Activated naive CD4-positive, alpha-beta T cell treated with anti-CD3 and anti-CD28 coated beads, Interleukin-2, amount 50 U/mL, for 72 hours (primary cell): ENCODE data around the gene NAGPA. TPM values are rescaled to one million over a fixed set of nuclear protein-coding genes. Genes with fewer than 3 reads are reported as not detected.

Experiments used
- ATAC-seq, 2 donors: fragments of 150-1000 bp; cut with Tn5 transposase; 2 replicates each; pipeline ENCODE4 v1.10.0; 2021; ENCODE audit warnings: mild to moderate bottlenecking in 2 of 2, moderate library complexity in 2 of 2
- DNase-seq, 2 donors: peaks; one replicate each; pipeline ENCODE4 v3.0.0; 2021 to 2022; ENCODE audit warnings: low spot score in 2 of 2
- H3K27ac Mint-ChIP-seq, 2 donors: one replicate each; pipeline ENCODE4 v1.8.0; 2022; ENCODE audit warnings: mild to moderate bottlenecking in 2 of 2, mixed read lengths in 2 of 2
- H3K36me3 Mint-ChIP-seq, 2 donors: one replicate each; pipeline ENCODE4 v1.8.0; 2022; ENCODE audit warnings: mixed read lengths in 2 of 2
- H3K9me3 Mint-ChIP-seq, 2 donors: one replicate each; pipeline ENCODE4 v1.8.0; 2022; ENCODE audit warnings: mixed read lengths in 2 of 2
- total RNA-seq, 2 donors: library from RNA; stranded (reverse); gene quantifications; one replicate each; pipeline ENCODE4 v1.2.3, GENCODE V29; 2022

The NAGPA gene
- total RNA-seq, 2 donors from 2014 or later, result 7.1 to 11.2 TPM

- no peak for DNase-seq
- Mint-ChIP-seq H3K36me3 (no peaks in the 10 kb centered on the region), H3K27ac (peak overlapping the region in 1 of 2 donors; percentile 60), H3K9me3 (no peaks in the 10 kb centered on the region)
- no peak for ATAC-seq
Measured at GRCh38 chr16:5040451-5040850, 6.7 kb upstream of the NAGPA start.

- no peaks in the 10 kb centered on the region for H3K9me3 Mint-ChIP-seq
- DNase-seq (no peak), ATAC-seq (no peak)
- no peaks in the 10 kb centered on the region for H3K36me3 Mint-ChIP-seq
- no peak overlapping the region for H3K27ac Mint-ChIP-seq
Measured at GRCh38 chr16:5036228-5037156, 2.8 kb upstream of the NAGPA start.

GRCh38 chr16:5035909-5036227 is 2.1 kb upstream of the NAGPA start:
- no peaks in the 10 kb centered on the region for H3K36me3 Mint-ChIP-seq
- ATAC-seq, result no peak
- no peak for DNase-seq
- H3K27ac Mint-ChIP-seq, result peak overlapping the region in 1 of 2 donors; percentile 16
- H3K9me3 Mint-ChIP-seq, result no peaks in the 10 kb centered on the region

- ATAC-seq (peak in 1 of 2 donors; percentile 1), DNase-seq (no peak)
- Mint-ChIP-seq H3K9me3 (no peaks in the 10 kb centered on the region), H3K36me3 (no peaks in the 10 kb centered on the region), H3K27ac (peak overlapping the region; percentile 84 to 95)
Measured at GRCh38 chr16:5034167-5034523, 410 bp upstream of the NAGPA start.

- DNase-seq, result no peak
- Mint-ChIP-seq H3K9me3 (no peaks in the 10 kb centered on the region), H3K36me3 (no peaks in the 10 kb centered on the region), H3K27ac (peak overlapping the region; percentile 72 to 84)
- no peak for ATAC-seq
Measured at GRCh38 chr16:5032748-5033167, 977 bp downstream of the NAGPA start.

- Mint-ChIP-seq H3K9me3 (no peaks in the 10 kb centered on the region), H3K27ac (no peak overlapping the region), H3K36me3 (no peaks in the 10 kb centered on the region)
- DNase-seq (no peak), ATAC-seq (no peak)
Measured at GRCh38 chr16:5031601-5032000, 2.1 kb downstream of the NAGPA start.

- DNase-seq, result no peak
- Mint-ChIP-seq H3K36me3 (no peaks in the 10 kb centered on the region), H3K27ac (peak overlapping the region in 1 of 2 donors; percentile 45), H3K9me3 (no peaks in the 10 kb centered on the region)
- ATAC-seq, result no peak
Measured at GRCh38 chr16:5030251-5030870, 3.4 kb downstream of the NAGPA start.

- no peak for ATAC-seq
- H3K27ac Mint-ChIP-seq, result no peak overlapping the region
Measured at GRCh38 chr16:5028950-5029475, 4.7 kb downstream of the NAGPA start.

GRCh38 chr16:5027575-5028235 is 6.0 kb downstream of the NAGPA start:
- DNase-seq, result no peak
- peak overlapping the region in 1 of 2 donors; percentile 45 for H3K27ac Mint-ChIP-seq
- no peaks in the 10 kb centered on the region for H3K36me3 Mint-ChIP-seq
- H3K9me3 Mint-ChIP-seq, result no peaks in the 10 kb centered on the region
- ATAC-seq, result no peak

More at GRCh38 chr16:5028950-5029475, 4.7 kb downstream of the NAGPA start:
- Mint-ChIP-seq H3K9me3 (no peaks in the 10 kb centered on the region), H3K36me3 (no peaks in the 10 kb centered on the region)
- DNase-seq, result no peak

- Mint-ChIP-seq H3K27ac (peak overlapping the region in 1 of 2 donors; percentile 82), H3K9me3 (no peaks in the 10 kb centered on the region), H3K36me3 (no peaks in the 10 kb centered on the region)
- DNase-seq, result no peak
- ATAC-seq, result no peak
Measured at GRCh38 chr16:5027086-5027485, 6.6 kb downstream of the NAGPA start.

- DNase-seq, result no peak
- ATAC-seq, result no peak
- Mint-ChIP-seq H3K36me3 (no peaks in the 10 kb centered on the region), H3K9me3 (no peaks in the 10 kb centered on the region), H3K27ac (peak overlapping the region in 1 of 2 donors; percentile 82)
Measured at GRCh38 chr16:5026664-5027063, 7.1 kb downstream of the NAGPA start.

- Mint-ChIP-seq H3K36me3 (no peaks in the 10 kb centered on the region), H3K9me3 (no peaks in the 10 kb centered on the region), H3K27ac (no peak overlapping the region)
- ATAC-seq (no peak), DNase-seq (no peak)
Measured at GRCh38 chr16:5025171-5025632, 8.5 kb downstream of the NAGPA start.

GRCh38 chr16:5024632-5025031 is 9.1 kb downstream of the NAGPA start:
- H3K9me3 Mint-ChIP-seq, result no peaks in the 10 kb centered on the region

GRCh38 chr16:5022521-5022920 is 11.2 kb downstream of the NAGPA start:
- no peak for ATAC-seq
- H3K9me3 Mint-ChIP-seq, result no peaks in the 10 kb centered on the region
- H3K27ac Mint-ChIP-seq, result no peak overlapping the region
- H3K36me3 Mint-ChIP-seq, result no peaks in the 10 kb centered on the region
- DNase-seq, result no peak

More at GRCh38 chr16:5024632-5025031, 9.1 kb downstream of the NAGPA start:
- H3K27ac Mint-ChIP-seq, result no peak overlapping the region
- ATAC-seq (peak in 1 of 2 donors; percentile 25), DNase-seq (no peak)
- H3K36me3 Mint-ChIP-seq, result no peaks in the 10 kb centered on the region

- DNase-seq, result no peak
- Mint-ChIP-seq H3K36me3 (no peaks in the 10 kb centered on the region), H3K27ac (no peak overlapping the region), H3K9me3 (no peaks in the 10 kb centered on the region)
- ATAC-seq, result no peak
Measured at GRCh38 chr16:5020551-5020950, 13.2 kb downstream of the NAGPA start.

GRCh38 chr16:5019775-5020174 is 14.0 kb downstream of the NAGPA start:
- H3K36me3 Mint-ChIP-seq, result no peaks in the 10 kb centered on the region
- DNase-seq, result no peak
- no peak for ATAC-seq
- no peak overlapping the region for H3K27ac Mint-ChIP-seq
- H3K9me3 Mint-ChIP-seq, result no peaks in the 10 kb centered on the region

GRCh38 chr16:5018793-5019192 is 14.9 kb downstream of the NAGPA start:
- ATAC-seq (no peak), DNase-seq (no peak)
- Mint-ChIP-seq H3K9me3 (no peaks in the 10 kb centered on the region), H3K36me3 (no peaks in the 10 kb centered on the region), H3K27ac (no peak overlapping the region)
